A204.1 (cell line): ENCODE results near the gene PPP6R1.
A peak's percentile ranks its signal among the peaks of the same experiment; 100 is the strongest.

Experiments used
- FAIRE-seq: peaks from 2 replicates; lab custom pipeline; 2012; peaks lifted over from hg19 to GRCh38; lab: Jason Lieb, UNC

The PPP6R1 gene

GRCh38 chr19:55283548-55284377 is 24.9 kb upstream of the PPP6R1 start, which contains the start of gene BRSK1:
TSS of gene BRSK1 (plus strand) at chr19:55283997. CDS start at chr19:55284443, 446 bp downstream.
- FAIRE-seq = no peak

- FAIRE-seq = peak; percentile 73
These were observed 21.2 kb upstream of the PPP6R1 start, which contains the start of gene HSPBP1 for GRCh38 chr19:55279770-55280643. TSS of gene HSPBP1 (minus strand) at chr19:55280110. CDS start at chr19:55279608, 502 bp downstream.

- FAIRE-seq = no peak
These were observed 20.5 kb upstream of the PPP6R1 start for GRCh38 chr19:55279340-55279739.

- no peak for FAIRE-seq
These were observed 19.7 kb upstream of the PPP6R1 start for GRCh38 chr19:55278391-55279135.

- FAIRE-seq = no peak
These were observed 18.7 kb upstream of the PPP6R1 start for GRCh38 chr19:55277494-55277893.

- no peak for FAIRE-seq
These were observed 18.1 kb upstream of the PPP6R1 start for GRCh38 chr19:55276720-55277430.

- no peak for FAIRE-seq
These were observed 17.3 kb upstream of the PPP6R1 start for GRCh38 chr19:55275851-55276719.

- no peak for FAIRE-seq
These were observed 15.3 kb upstream of the PPP6R1 start for GRCh38 chr19:55273978-55274707.

GRCh38 chr19:55272142-55272541 is 13.3 kb upstream of the PPP6R1 start:
- no peak for FAIRE-seq

- FAIRE-seq = no peak
These were observed 11.5 kb upstream of the PPP6R1 start for GRCh38 chr19:55270172-55270942.

GRCh38 chr19:55269299-55269698 is 10.5 kb upstream of the PPP6R1 start:
- no peak for FAIRE-seq

- no peak for FAIRE-seq
These were observed 8.0 kb upstream of the PPP6R1 start for GRCh38 chr19:55266840-55267239.

GRCh38 chr19:55266404-55266803 is 7.6 kb upstream of the PPP6R1 start:
- FAIRE-seq = no peak

GRCh38 chr19:55265723-55266386 is 7.0 kb upstream of the PPP6R1 start:
- FAIRE-seq = no peak

- FAIRE-seq = no peak
These were observed 6.4 kb upstream of the PPP6R1 start for GRCh38 chr19:55265173-55265572.

- FAIRE-seq = peak; percentile 27
These were observed 5.7 kb upstream of the PPP6R1 start for GRCh38 chr19:55264531-55264930.

- FAIRE-seq = no peak
These were observed 3.5 kb upstream of the PPP6R1 start for GRCh38 chr19:55262359-55262758.

- FAIRE-seq = no peak
These were observed 2.9 kb upstream of the PPP6R1 start for GRCh38 chr19:55261671-55262126.
